M059J (cell line): ENCODE measurements around the gene CAMSAP2. TPM values are rescaled to one million over a fixed set of nuclear protein-coding genes. Genes with fewer than 3 reads are reported as not detected.

Source experiments
- DNase-seq: peaks from one replicate; pipeline ENCODE4 v3.0.0-alpha.2; 2012; ENCODE audit warnings: low read depth
- total RNA-seq: library from RNA; depleted of rRNA; stranded (reverse); fragments of >200 nt; shearing (Covaris generic); gene quantifications from 2 replicates; pipeline ENCODE4 v1.2.3, GENCODE V29; 2014

Gene CAMSAP2
- total RNA-seq, 1 experiment from 2014 or later = 24.3 TPM

DNA sequence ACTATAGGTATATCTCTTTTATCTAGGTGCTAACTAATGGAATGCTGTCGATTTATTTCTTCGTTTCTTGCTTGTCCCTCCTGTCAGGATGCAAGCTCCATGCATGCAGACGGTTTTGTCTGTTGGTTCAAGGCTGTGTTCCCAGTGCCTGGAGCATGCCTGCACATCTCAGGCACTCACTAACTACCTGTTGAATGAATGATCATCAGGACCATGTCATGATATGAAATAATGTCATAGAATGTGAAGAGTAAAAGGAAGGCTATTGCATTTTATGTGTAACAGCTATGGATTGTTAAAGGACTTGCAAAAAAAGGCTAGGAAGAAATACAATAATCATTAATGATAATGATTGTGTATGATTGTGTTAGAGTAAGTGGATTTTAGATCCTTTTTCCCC, 138.3 kb downstream of the CAMSAP2 start:
- DNase-seq = no peak

DNA sequence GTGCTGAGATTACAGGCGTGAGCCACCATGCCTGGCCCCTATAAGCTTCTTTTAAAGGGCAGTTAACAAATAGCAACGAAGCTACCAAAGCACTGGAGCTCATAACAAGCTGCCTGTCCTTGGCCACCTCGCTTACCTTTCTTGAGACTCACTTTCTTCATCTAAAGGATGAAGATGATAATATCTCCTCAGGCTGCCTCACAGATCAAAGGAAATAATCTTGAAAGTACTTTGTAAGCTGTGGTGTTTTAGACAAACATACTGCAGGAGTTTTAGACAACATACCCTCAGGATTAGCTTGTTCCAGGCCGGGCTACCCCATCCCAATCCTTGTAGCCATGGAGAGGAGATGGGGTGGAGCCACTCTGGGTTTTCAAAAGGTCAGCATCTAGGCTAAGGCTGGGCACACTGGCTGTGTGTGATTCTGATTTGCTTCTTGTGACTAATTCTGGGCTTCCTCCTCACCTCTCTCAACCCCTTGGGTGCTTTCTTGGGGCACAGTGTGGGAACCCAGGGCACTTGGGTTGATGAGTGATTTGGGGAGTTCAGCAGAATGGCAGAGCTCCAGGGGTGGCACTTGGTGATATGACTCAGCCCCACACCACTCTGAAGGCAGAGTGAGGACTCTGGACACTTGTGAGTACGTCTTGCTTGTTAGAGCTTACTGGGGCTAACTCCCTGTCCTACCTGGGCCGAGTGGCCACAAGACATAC, 139.3 kb downstream of the CAMSAP2 start:
- peak; percentile 80 for DNase-seq

DNA sequence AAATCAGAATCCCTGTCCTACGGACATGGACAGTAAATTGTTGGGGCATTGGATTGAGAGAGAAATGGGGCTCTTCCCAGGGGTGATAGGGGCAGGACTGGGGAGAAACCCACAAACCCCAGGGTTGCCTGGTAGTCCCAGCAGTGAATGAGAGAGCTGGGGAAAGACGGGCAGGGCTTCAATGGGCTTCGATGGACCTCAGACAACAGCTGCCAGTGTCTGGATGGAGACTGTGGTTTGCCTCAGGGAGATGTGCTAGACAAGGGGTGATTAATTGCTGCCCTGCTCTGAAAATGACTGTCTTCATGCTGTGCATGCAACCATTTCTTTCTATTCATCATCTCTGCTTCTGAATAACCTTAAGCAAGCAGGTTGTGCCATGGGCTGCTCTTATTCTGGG, 141.5 kb downstream of the CAMSAP2 start:
- peak; percentile 74 for DNase-seq

- DNase-seq = no peak
Measured at GRCh38 chr1:200883118-200883517, 144.4 kb downstream of the CAMSAP2 start.

- no peak for DNase-seq
Measured at GRCh38 chr1:200885623-200886402, 147.1 kb downstream of the CAMSAP2 start.

DNA sequence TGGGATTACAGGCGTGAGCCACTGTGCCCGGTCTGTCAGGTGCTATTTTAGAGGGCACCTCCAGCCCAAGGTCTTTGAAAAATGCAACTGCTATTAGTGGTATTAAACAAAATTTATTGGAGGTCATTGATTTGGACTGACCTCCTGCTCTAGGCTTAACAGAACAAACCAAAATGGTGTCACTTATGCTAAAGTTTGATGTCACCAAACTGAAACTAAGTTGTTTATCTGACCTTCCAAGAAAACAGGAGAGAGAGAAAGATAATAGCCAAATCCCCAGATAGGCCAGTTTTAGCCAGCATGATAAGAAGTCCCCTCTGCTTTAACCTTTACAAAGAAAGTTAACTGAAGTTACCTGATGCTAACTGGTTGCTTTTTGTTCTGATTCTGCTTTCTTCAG, 147.9 kb downstream of the CAMSAP2 start:
- DNase-seq = no peak

- no peak for DNase-seq
Measured at GRCh38 chr1:200887036-200887435, 148.3 kb downstream of the CAMSAP2 start.

DNA sequence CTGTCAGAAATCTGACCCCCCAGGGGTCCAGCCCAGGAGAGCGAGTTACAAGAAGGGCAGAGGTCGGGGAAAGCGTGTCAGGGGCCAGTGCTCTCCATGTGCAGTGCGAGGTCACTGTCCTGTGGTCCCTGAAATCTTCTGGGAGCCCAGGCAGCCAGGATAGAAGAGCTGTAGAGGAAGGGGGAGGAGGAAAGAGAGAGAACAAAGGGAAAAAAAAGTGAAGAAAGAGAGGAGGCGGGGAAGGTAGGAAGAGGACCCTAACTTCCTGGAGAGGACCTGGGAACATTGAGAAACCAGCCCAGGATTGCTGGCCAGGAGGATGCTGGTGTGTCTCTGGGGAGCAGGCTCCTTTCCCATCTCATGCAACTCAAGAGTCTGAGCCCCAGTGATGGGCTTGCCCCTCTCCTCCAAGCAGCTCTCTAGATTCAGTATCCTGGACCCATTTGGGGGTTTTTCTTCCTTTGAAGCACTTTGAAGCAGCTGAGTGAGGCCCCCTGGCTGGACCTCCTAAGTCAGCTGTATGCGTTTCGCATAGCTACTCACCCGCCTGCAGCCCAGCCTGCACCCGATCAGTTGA, 149.2 kb downstream of the CAMSAP2 start:
- DNase-seq = no peak

DNA sequence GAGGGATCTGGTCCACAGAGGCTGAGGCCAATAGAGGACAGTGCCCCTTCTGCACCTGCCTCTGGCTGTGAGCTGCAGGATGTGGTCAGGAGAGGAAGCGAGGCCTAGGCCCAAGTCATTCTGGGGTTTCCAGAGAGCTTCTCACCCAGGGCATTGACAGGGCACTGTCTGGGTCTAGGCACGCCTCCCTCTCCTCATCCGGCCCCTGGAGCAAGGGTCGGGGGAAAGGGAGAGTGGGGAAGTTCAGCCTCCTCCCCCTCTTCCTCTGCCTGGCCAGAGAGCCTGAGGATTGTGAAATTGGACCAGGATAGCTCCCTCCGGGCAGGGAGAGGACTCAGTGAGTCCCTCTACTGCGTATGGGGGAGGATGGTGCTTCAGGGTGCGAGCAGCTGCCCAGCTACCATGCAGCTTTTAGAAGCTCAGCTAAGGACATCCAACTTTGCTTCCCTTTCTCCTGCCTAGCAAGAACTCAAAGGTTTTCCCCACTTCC, 149.7 kb downstream of the CAMSAP2 start:
- peak; percentile 84 for DNase-seq

GRCh38 chr1:200889571-200889970, 150.9 kb downstream of the CAMSAP2 start:
- DNase-seq = peak; percentile 32

DNA sequence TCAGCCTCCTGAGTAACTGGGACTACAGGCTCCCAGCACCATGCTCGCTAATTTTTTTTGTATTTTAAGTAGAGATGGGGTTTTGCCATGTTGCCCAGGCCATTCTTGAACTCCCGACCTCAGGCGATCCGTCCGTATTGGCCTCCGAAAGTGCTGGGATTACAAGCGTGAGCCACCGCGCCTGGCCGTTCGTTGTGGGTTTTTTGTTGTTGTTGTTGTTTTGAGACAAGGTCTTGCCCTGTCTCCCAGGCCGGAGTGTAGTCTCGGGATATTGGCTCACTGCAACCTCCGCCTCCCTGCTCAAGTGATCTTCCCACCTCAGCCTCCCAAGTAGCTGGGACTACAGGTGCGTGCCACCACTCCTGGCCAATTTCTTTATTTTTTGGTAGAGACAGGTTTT, 151.3 kb downstream of the CAMSAP2 start:
- no peak for DNase-seq

DNA sequence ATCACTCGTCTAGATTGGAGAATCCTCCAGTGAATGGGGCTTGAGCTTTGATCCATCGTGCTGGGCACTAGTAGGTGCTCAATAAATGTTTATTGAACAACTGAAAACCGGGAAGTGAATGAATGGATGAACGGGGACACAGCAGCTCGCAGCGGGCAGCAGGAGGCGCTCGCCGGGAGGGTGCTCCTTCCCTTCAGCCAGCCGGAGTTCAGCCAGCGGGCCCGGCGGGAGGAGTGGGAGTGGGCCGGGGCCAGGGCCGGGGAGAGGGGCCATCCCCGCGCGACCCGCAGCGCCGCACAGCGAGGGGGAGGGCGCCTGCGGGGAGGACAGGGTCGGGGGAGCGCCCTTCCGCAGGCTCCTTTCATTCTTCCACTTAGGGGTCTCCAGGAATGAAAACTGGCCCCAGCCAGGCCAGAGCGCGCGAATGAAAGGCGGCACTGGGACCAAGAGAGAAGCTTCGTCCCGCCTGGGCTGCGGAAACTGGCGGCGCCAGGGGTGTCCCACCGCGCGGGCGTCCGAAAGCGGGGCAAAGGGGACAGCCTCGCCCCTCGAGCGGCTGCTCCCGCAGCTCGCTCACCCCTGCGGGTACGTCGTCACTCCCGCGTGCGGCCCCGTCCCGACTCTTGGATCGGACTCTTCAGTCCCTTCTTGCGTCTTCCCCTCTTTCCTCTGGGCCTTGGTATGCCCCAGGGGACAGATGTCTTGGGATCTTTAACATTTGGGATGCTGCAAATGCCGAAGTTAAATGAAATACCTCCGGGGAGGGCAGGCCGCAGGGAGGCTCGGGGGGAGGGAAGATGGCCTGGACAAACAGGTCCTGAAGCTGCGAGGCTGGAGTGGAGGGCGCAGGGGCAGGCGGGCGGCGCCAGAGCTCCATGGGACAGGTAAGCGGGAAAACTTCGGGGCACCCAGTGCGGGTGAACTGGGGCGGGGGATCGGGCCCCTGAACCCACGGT, 152.4 kb downstream of the CAMSAP2 start:
- peak; percentile 70 for DNase-seq

DNA sequence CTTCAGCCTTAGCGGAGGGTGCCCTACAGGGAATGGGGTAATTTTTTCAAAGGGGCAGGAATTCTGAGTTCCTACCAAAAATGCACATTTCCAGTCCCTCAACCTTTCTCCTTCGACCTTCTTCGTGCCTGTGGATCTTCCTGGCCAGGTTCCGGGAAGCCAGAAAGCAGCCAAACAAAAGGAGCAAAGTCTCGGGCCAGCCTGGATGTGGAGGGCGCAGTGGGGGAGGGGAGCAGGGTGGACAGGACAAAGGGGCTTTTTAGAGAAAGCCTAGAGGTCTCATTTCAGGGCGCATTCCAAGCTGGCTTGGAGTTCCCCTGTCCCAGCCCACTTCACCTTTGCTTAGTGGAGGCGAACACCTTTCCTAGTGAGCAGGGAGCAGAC, 153.1 kb downstream of the CAMSAP2 start:
- peak; percentile 18 for DNase-seq

DNA sequence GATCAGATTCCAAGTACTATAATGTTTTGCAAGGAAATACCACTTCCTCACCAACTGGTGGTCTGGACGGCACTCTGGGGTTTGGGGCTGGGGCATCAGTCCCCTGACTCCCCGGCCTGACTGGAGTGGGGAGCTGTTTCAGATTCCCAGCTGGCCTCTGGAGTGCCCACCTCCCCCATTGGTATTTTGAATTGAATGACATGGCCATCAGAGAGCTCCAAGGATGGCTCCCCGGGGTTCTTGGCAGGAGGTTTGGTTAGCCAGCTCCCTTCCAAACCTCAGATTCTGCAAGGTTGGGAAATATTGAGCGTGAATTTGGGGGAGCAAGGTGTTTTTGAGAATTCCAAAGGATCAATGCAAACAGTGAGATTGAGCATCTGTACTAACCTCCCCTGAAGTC, 153.9 kb downstream of the CAMSAP2 start:
- DNase-seq = no peak

DNA sequence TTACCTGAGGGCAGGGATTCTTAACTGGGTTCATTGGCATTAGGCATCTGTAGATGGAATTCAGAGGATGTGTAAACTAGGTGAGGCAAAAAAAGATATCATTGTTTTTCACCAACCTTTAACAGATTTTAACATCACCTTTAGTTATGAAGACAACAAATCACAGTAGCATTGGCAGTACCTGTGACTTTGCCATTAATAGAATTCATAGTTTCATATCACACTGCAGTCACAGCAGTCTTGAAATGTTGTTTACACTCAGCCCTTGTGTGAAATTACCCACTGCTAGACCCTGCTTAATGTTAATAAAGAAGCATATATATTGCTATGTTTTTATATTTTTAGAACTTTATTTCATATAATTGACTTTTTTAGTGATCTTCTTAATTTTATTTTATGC, 154.3 kb downstream of the CAMSAP2 start:
- no peak for DNase-seq

DNA sequence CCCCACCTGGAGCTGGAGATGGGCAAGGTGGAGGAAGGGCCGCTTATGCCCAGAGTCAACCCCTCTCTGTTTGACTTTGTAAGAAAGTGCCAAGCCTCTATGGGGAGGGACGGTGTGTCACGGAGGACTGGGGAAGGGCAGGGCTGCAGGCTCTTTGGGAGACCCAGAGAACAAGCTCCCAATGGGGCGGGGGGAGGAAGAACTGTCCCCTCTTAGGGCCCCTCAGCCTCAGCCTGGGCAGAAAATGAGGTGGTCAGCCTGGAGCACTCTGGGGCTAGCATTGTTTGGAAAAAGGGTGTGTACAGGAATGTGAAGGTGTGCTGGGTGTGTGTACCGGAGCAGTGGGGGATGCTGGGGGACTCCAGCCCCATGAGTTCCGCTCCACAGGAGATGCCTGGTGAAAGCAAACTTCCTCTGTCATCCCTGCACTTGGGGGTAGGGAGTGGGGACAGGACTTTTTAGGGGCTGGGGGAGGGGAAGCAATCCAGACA, 154.8 kb downstream of the CAMSAP2 start:
- DNase-seq = no peak

DNA sequence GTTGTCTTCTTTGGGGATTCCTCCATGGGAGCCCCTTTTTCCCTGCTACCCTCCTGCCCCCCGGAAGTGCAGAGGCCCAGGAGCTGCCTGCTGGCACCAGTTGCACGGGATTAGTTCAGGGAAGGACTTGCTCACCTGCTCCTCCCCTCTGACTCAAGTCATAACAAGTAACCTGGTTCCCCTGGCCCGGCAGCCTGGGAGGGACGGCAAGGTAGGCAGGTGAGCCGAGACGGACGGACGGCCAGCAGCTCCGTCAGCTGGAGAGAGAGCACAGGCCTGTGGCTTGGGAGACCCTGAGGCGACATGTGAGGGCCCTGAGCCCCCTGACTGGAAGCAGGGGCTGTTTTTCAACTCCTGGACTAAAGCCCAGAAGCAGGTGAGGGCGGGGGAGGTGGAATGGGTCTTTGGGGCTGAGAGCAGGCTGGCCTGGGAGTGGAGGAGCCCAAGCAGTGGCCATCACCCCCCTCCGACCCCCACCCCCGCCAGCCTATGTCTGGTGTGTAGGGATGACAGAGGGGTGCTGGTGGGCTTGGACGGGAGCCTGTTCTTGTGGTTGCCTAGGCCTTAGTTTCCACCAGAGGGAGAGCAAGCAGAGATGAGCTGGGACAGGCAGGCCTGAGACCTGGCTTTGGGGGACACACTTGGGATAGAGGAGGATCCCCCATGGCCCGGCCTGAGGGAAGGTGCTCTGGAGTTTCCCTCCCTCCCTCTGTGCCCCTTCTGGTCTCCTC, 156.2 kb downstream of the CAMSAP2 start, which contains the start of gene INAVA:
Gene INAVA (plus strand): TSS at position 189 of the 731 bp plus-strand sequence. CDS start 3,501 bp downstream, outside the sequence.
- DNase-seq = no peak

DNA sequence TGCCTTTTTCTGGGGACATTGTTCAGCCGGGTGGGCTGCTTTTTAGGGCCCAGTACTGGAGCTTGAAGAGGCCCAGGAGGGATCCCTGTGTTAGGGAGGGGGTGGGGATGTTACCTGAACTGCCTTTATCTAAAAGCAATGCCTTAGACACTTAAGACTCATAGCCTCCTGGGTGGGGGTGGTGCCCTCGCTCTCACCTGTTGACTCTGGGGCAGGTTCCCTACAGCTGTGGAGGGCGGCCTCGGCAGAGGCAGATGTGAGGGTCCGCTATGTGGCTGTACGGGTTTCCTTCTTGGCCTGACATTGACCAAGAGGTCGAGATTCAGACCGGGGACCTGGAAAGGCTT, 156.7 kb downstream of the CAMSAP2 start:
- no peak for DNase-seq

GRCh38 chr1:200895801-200896530, 157.3 kb downstream of the CAMSAP2 start:
- no peak for DNase-seq
